Measurements from ENCODE around the gene MED19. TPM values are rescaled to one million over a fixed set of nuclear protein-coding genes. Genes with fewer than 3 reads are reported as not detected.

The MED19 gene, protein sequence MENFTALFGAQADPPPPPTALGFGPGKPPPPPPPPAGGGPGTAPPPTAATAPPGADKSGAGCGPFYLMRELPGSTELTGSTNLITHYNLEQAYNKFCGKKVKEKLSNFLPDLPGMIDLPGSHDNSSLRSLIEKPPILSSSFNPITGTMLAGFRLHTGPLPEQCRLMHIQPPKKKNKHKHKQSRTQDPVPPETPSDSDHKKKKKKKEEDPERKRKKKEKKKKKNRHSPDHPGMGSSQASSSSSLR
- polyA plus RNA-seq = 16.3 and 22.3 TPM in 2 replicates

DNA sequence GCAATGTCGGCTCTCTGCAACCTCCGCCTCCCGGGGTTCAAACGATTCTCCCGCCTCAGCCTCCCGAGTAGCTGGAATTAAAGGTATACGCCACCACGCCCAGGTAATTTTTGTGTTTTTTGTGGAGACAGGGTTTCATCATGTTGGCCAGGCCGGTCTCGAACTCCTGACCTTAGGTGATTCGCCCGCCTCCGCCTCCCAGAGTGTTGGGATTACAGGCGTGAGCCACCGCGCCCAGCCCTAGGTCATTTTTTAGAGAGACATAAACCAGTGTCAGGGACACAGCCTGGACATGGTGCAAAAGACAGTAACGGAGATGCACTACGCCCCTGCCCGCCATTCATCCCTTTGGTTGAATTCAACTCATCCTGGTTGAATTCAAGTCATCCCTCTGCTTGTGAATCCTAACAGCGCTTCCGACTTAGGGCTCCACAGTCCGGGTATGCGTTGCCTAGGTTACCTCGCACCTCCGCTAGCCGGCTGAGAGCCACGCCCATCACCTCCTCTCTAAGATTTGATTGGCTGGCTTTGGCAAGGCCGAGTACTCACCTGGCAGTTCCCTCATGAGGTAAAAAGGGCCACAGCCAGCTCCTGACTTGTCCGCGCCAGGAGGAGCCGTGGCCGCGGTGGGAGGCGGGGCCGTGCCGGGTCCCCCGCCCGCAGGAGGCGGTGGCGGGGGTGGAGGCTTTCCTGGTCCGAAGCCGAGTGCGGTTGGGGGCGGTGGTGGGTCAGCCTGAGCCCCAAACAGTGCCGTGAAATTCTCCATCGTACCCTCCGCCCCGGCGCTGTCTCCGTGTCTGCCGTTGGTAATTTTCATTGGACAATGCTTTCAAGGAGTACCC lies at the start of gene MED19:
Gene MED19, minus strand, starts transcription at position 802 of the 842 bp plus-strand sequence. Its CDS starts 36 bp downstream, at position 766.

DNA sequence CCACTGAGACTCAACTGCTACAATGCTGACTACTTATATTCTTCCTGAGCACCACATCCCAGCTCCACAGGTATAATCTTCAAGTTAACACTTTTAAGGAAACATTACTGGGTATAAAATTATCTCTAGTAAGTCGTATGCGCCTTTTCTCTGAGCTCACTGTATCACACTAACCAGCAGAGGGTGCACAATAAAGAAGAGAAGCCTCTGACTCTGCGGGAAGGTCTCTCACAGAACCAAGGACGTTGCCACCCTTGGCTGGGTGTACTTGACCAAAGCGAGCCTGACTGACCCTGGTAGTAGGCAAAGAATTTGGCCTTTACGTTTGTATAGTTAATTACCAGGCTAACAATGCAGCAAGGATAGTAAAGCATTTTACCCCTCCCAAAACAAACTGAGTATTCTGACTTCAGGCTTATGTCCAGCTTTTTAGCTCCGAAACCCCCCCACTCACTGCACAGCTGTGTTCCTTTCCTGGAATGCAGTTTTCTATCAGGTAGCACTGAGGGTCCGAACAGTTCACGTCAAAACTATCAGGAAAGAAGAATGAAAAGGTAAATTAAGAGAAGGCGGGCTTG lies 39.8 kb upstream of the MED19 start, which contains the start of gene BTBD18:
Gene BTBD18, minus strand, starts transcription at position 144 of the 578 bp plus-strand sequence. CDS start 631 bp downstream, outside the sequence.

DNA sequence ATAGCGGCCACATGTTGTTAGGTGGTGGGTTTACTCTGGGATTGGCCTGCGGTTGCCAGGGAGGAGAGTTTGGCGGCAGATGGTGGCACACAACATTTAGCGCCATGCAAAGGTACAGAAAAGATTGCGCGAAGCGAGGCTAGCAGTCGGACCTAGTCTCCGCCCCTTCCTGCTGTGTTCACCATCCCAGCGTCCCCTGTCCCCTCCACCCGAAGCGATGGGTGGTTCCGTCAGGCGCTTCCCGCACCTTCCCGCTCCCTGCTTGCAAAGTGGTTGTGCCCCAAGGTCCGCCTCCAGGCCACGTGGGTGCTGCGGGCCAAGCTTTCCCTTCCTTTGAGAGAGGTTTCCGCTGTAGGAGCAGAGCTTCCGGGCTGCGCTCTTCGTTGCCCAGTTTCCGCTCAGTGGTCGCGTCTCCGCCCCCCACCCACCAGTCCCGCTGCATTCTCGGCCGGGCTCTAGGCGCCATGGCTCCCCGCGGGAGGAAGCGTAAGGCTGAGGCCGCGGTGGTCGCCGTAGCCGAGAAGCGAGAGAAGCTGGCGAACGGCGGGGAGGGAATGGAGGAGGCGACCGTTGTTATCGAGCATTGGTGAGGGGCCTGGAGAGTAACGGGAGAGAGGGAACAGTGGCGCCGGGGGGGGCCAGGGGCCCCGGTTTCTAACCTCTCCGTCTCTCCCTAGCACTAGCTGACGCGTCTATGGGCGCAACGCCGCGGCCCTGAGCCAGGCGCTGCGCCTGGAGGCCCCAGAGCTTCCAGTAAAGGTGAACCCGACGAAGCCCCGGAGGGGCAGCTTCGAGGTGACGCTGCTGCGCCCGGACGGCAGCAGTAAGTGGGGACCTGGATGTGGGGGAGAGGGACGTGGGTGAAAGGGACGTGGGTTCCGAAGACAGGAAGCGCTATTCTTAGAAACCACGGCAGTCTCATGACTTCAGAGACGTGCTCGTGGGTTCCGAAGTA lies 29.4 kb upstream of the MED19 start, which contains the start of gene SELENOH:
Gene SELENOH, plus strand, starts transcription at position 360 of the 955 bp plus-strand sequence. Its CDS starts 105 bp downstream, at position 465.

DNA sequence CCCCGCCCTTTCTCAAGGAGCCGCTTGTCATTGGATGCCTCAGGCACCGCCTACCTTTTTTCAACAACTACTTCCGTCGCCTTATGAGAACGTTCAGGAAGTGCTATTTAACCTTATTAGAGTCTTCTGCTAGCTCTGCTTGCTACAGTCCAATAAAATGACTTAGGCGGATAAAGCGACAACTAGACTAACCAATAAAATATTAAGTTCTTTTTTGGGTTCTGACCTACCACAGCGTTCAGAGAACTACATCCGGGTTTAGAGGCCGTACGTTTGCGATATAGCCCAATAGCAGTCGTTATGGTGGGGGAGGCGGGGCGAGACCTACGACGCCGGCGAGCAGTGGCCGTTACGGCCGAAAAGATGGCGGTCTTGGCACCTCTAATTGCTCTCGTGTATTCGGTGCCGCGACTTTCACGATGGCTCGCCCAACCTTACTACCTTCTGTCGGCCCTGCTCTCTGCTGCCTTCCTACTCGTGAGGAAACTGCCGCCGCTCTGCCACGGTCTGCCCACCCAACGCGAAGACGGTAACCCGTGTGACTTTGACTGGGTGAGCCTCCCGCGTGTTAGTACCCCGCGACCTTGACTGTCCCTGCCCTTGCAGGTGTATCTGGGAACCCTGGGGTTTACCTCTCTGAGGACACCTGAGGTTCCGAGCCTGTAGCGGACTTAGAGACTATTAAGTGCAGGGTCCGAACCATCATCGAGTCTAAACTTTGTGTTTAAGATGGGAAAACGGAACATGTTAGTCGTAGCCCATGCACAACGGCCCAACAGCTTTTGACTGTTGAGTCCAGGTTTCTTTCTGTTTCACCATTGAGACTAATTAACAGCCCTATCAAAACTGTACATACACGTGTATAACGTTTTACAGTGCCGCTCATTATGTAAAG lies 488 bp upstream of the MED19 start, which contains the start of gene TMX2:
Gene TMX2, plus strand, starts transcription at position 338 of the 895 bp plus-strand sequence. Its CDS starts 26 bp downstream, at position 364.

DNA sequence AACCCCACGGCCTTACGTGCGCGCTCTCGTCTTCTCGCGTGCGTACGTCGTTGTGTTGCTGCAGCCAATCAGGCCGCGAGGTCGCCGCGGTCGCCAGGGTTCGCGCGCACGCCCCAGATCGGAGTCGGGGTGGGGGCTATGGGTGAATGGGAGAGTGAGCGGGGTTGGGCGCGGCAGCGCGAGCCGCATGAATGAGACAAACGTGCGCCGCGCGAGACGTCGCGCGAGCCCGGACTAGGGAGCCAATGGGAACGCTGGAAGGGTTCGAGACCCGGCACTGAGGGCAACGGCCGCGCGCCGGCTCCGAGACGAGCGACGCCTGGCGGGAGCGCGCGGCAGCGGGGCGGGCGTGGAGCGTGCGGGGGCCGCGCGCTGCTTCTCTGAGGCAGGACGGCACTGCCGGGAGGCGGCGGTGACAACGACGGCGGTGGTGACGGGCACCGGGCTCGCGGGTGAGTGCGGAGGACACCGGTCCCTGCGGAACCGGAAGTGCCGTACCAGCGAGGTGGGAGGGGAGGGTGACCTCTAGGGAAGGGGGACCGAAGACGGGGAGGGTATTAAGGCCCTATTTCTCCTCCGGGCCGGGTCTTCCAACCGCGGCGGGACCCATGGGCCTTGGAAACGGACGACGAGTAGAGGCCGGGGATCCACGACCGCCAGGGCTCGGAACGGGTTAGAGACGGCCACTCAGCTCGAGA lies 44.1 kb downstream of the MED19 start, which contains the start of gene ZDHHC5:
Gene ZDHHC5, plus strand, starts transcription at position 379 of the 698 bp plus-strand sequence. CDS start 4,977 bp downstream, outside the sequence.

DNA sequence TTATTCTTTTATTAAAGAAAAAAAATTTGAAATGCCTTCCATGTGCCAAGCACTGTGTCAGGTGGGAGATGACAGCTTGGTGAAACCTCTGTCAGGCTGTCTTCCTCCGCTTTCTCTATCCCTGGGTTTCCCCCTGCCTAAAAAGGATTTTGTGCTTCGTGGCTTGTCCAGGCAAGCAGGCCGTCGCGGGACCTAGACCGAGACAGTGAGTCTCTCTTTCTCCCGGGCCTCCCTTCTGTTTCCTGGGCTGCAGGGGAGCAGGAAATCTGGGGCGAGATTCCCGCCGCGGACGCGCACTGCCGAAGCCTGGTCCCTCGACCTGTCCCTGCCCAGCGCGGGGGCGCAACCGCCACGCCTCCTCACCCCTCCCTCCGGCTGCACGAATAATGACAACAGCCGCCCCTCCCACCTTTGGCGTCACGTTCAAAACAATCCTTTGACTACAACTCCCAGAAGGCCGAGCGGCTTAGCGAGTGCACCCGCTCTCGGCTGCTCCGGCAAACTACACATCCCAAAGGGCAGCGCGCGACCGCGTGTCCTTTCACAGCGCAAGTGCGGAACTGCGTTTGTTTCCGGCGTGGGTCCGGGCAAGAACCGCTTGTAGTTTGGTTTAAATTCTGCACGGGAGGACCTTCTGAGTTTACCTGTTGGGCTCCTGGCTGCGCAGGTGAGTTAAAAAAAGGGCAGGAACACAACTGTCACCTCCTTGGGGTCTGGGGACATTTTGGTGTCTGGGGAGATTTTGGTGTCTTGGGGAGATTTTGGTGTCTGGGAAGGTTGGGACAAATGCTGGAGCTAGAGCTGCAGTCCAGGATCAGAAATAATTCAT lies 54.6 kb downstream of the MED19 start, which contains the start of gene CLP1:
Gene CLP1, plus strand, starts transcription at position 569 of the 829 bp plus-strand sequence. CDS start 1,715 bp downstream, outside the sequence.

Other genes starting within 250 kb of the MED19 start
- 0.16 and 1.1 TPM in 2 replicates for gene SLC43A1, start 196.5 kb downstream of the MED19 start, polyA plus RNA-seq
- 261 and 303 TPM in 2 replicates for gene TIMM10, start 181.5 kb downstream of the MED19 start, polyA plus RNA-seq
- gene SMTNL1, start 174.6 kb downstream of the MED19 start, polyA plus RNA-seq = not detected in 2 replicates
- 19.2 and 28.4 TPM in 2 replicates for gene UBE2L6, start 144.5 kb downstream of the MED19 start, polyA plus RNA-seq
- gene SERPING1, start 114.5 kb downstream of the MED19 start, polyA plus RNA-seq = 9.1 and 24.1 TPM in 2 replicates
- 0.24 and 1.0 TPM in 2 replicates for gene YPEL4, start 62.3 kb downstream of the MED19 start, polyA plus RNA-seq
- 5.1 and 5.6 TPM in 2 replicates for gene CLP1, start 54.5 kb downstream of the MED19 start, polyA plus RNA-seq
- gene ZDHHC5, start 44.1 kb downstream of the MED19 start, polyA plus RNA-seq = 26.2 and 26.9 TPM in 2 replicates
- gene TMX2, start 378 bp upstream of the MED19 start, polyA plus RNA-seq = 167 and 173 TPM in 2 replicates
- gene SELENOH, start 29.3 kb upstream of the MED19 start, polyA plus RNA-seq = 58.7 and 79.0 TPM in 2 replicates
- gene BTBD18, start 39.6 kb upstream of the MED19 start, polyA plus RNA-seq = 0.24 TPM in 1 of 2 replicates, not detected in the other
- 10.6 and 12.1 TPM in 2 replicates for gene CTNND1, start 49.6 kb upstream of the MED19 start, polyA plus RNA-seq